Activated CD4-positive, CD25-positive, alpha-beta regulatory T cell treated with anti-CD3 and anti-CD28 coated beads, Interleukin-2, amount 50 U/mL, for 16 hours (primary cell): Measurements from ENCODE around the gene LYPD1.

Experiments
- DNase-seq: peaks from one replicate; pipeline ENCODE4 v3.0.0-alpha.2; 2020; ENCODE audit warnings: low read depth, low spot score

Gene LYPD1

DNA sequence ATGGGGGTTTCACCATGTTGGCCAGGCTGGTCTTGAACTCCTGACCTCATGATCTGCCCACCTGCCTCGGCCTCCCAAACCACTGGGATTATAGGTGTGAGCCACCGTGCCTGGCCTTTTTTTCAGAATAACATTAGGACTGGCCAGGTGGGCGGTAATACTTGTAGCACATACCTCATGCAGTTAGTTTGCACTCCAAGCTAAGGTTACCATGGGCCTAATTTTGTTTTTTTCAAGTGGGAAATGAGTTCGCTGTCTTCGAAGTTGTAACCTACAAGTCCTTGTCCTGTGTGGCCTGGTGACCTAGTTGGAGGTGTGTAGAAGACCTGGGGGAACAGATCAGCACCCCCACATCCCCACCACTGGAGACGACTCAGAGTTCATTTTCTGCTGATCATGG, 74.8 kb downstream of the LYPD1 start:
- DNase-seq = no peak
